Stomach (tissue), 9 donors: ENCODE results near the gene GTF3C2. TPM values are rescaled to one million over a fixed set of nuclear protein-coding genes. Genes with fewer than 3 reads are reported as not detected.

Experiments used
- DNase-seq, 2 donors: peaks; one replicate each; pipeline versions ENCODE4 v3.0.0 to v3.0.0-alpha.2; 2013 to 2019
- H3K27ac ChIP-seq, 5 donors: fragments of 200-600 bp in 4 of 5; sonication (generic) in 4 of 5; one replicate each; pipeline ENCODE4 v1.5.1; 2013 to 2019; ENCODE audit warnings: mild to moderate bottlenecking in 1 of 5, moderate library complexity in 1 of 5
- H3K27me3 ChIP-seq, 3 donors: fragments of 200-600 bp; sonication (generic); one replicate each; pipeline ENCODE4 v1.5.1; 2017 to 2019; ENCODE audit warnings: mixed run types in 1 of 3
- H3K36me3 ChIP-seq, 4 donors: fragments of 200-600 bp; sonication (generic); 1 replicate in 3 of 4; 2 replicates in 1 of 4; pipeline ENCODE4 v1.5.1; 2016 to 2019
- H3K4me1 ChIP-seq, 4 donors: fragments of 200-600 bp; sonication (generic); one replicate each; pipeline ENCODE4 v1.5.1; 2016 to 2019
- H3K4me3 ChIP-seq, 4 donors: fragments of 200-600 bp; sonication (generic) in 3 of 4; one replicate each; pipeline ENCODE4 v1.5.1; 2016 to 2019; ENCODE audit warnings: mild to moderate bottlenecking in 1 of 4
- H3K9me3 ChIP-seq, 4 donors: fragments of 200-600 bp; sonication (generic); one replicate each; pipeline ENCODE4 v1.5.1; 2016 to 2019
- CTCF ChIP-seq, 7 experiments: fragments of 450-650 bp in 4 of 7; fragments of 200-600 bp in 3 of 7; sonication (generic) in 3 of 7; IDR thresholded peaks; one replicate each; pipeline ENCODE4 v1.5.1; 2016 to 2019; ENCODE audit warnings: antibody characterized with exemption in 7 of 7, control low read depth in 2 of 7, mild to moderate bottlenecking in 1 of 7
- EP300 ChIP-seq: sonication (generic); formaldehyde crosslinking; IDR thresholded peaks from one replicate; pipeline ENCODE4 v1.6.1; 2017; ENCODE audit warnings: antibody characterized with exemption
- POLR2A ChIP-seq, 4 donors: fragments of 450-650 bp; IDR thresholded peaks; one replicate each; pipeline ENCODE4 v1.6.1; 2016; ENCODE audit warnings: antibody characterized with exemption in 4 of 4, control low read depth in 2 of 4, mild to moderate bottlenecking in 1 of 4, moderate library complexity in 1 of 4
- POLR2AphosphoS5 ChIP-seq, 3 donors: sonication (generic); formaldehyde crosslinking; IDR thresholded peaks; one replicate each; pipeline ENCODE4 v1.6.1; 2016; ENCODE audit warnings: antibody characterized with exemption in 3 of 3
- WGBS, 5 donors: extraction: QIAGEN DNeasy Blood & Tissue Kit in 3 of 5; methylation state at CpG; one replicate each; pipeline versions ENCODE4 v1.1.5 to v1.1.7; 2013 to 2018; 5-methylcytosine and 5-hydroxymethylcytosine counted together
- intact Hi-C: fragments of 100-400 bp; cut with DNase I; formaldehyde crosslinking; loops from one replicate; pipeline ENCODE4 v1.15.1; 2023; ENCODE audit warnings: low total_unique reads
- polyA plus RNA-seq, 3 donors: library from polyadenylated mRNA; stranded (reverse); fragments of 200-250 nt; gene quantifications; one replicate each; pipeline ENCODE4 v1.2.3, GENCODE V29; 2013
- total RNA-seq, 5 donors: library from RNA; depleted of rRNA; stranded (reverse); fragments of >200 nt; gene quantifications; one replicate each; pipeline versions ENCODE4 v1.1.0 to v1.2.3, GENCODE V29; 2014 to 2016
- donor health status: healthy with polysubstance abuse.
- donor health status: Bipolar disorder and iron deficiency.
- donor health status: healthy.

GTF3C2 gene
- total and polyA plus RNA-seq, 8 donors: 18.8 to 125 (median 32.9) TPM

DNA sequence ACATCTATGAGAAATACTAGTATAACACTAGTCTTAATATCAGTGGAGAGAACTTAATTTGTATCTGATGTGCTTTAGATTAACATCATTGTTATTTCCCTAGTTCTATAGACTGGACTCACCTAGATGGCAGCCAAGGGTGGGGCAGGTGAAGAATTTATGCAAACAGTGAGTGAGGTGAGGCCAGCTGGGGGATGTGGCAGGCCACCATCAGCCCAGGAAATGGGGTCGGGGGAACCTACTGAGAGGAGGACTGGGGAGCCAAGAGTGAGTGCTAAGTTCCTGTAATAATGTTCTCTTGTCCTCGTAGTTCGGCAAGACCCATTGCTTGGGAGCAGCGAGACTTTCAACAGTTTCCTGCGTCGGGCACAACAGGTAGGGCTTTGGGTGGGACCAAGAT lies 16.4 kb upstream of the GTF3C2 start:
- Histone ChIP-seq H3K36me3 (peaks cover 50 to 68% (median 66%) of the 10 kb centered on the region in 4 donors), H3K27me3 (no peaks in the 10 kb centered on the region), H3K9me3 (no peaks in the 10 kb centered on the region), H3K27ac (peak overlapping the region in 1 of 5 donors; percentile 95), H3K4me1 (peaks cover 24 to 56% (median 50%) of the 10 kb centered on the region in 4 donors), H3K4me3 (no peak overlapping the region)
- no peak for DNase-seq
- WGBS, 5 donors: 78 to 88% (median 86%) methylated on average over 6 of the region's 6 CpGs
- intact Hi-C loops: no loop called here
- TF ChIP-seq POLR2A (IDR thresholded peaks at IDR 0.05): no peak

- TF ChIP-seq POLR2AphosphoS5 (IDR thresholded peaks at IDR 0.05): peak in 1 of 3 donors; percentile 3
- TF ChIP-seq EP300: no peak
- TF ChIP-seq POLR2A (IDR thresholded peaks at IDR 0.05): no peak
- Histone ChIP-seq H3K36me3 (peaks cover 49 to 68% (median 66%) of the 10 kb centered on the region in 4 donors), H3K27me3 (no peaks in the 10 kb centered on the region), H3K4me3 (peak overlapping the region; percentile 91 to 97 (median 94)), H3K27ac (peak overlapping the region; percentile 53 to 96 (median 94)), H3K4me1 (peaks cover 24 to 46% (median 38%) of the 10 kb centered on the region in 4 donors), H3K9me3 (no peaks in the 10 kb centered on the region)
- WGBS, 5 donors: 0 to 1% (median 1%) methylated on average over 38 to 46 of the region's 46 CpGs
- intact Hi-C loops: no loop called here
- DNase-seq: peak in 1 of 2 donors; percentile 65
Measured at GRCh38 chr2:27370816-27371620, 14.5 kb upstream of the GTF3C2 start.

DNA sequence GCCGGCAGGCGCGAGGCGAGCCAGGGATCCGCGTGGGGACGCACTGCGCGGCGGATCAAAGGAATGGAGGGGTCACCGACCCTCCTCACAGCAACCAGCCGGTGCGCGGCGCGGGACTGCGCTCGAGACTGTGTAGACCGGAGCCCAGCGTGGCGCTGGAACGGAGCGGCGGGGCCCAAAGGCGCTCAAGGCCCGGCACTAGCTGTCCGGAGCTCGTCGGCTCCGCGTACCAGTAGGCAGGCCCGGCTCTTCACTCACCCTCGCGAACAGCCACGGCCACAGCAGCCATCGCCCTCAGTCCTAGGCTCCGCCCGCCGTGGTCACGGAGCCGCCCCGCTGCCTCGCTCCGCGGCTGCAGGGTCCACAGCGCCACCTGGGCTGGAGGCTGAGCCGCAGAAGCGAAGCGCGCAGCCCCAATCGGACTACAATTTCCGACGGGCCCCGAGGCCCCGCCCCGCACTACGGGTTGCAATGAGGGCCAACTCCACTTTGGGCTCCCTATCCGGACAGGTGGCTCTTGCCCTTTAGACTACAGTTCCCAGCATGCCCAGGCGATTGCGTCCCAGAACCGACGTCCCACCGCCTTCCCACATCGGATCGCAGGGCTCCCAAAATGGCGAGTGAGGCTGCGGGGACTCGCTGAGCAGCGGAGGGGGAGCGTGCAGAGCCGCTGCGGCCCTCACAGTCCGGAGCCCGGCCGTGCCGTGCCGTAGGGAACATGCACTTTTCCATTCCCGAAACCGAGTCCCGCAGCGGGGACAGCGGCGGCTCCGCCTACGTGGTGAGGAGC lies 13.7 kb upstream of the GTF3C2 start, which contains the start of the genes EIF2B4 and SNX17:
Gene EIF2B4 (minus strand): TSS at position 313 of the 790 bp plus-strand sequence. CDS start 24 bp downstream, at position 289.
Gene SNX17 (plus strand): TSS at position 591 of the 790 bp plus-strand sequence. CDS start 128 bp downstream, at position 719.
- peak within 1 kb of the TSS; percentile 92 to 96 (median 94) for H3K27ac ChIP-seq
- H3K4me1 ChIP-seq: peaks cover 24 to 46% (median 38%) of the 10 kb centered on the region in 4 donors
- TF ChIP-seq EP300: no peak
- TF ChIP-seq CTCF (IDR thresholded peaks at IDR 0.05): peak in 5 of 7 experiments; percentile 20 to 85 (median 43)
- no peak for TF ChIP-seq POLR2A (IDR thresholded peaks at IDR 0.05)
- TF ChIP-seq POLR2AphosphoS5 (IDR thresholded peaks at IDR 0.05): peak; percentile 87 to 98 (median 91)
- intact Hi-C loops: no loop called here
- H3K4me3 ChIP-seq: peak within 1 kb of the TSS; percentile 91 to 97 (median 94)
- DNase-seq: peak; percentile 99 to 100
- peaks cover 48 to 68% (median 66%) of the 10 kb centered on the region in 4 donors for H3K36me3 ChIP-seq
- no peaks in the 10 kb centered on the region for H3K9me3 ChIP-seq
- 0 to 1% (median 1%) methylated on average over 7 to 85 of the region's 85 CpGs for WGBS, 5 donors
- no peaks in the 10 kb centered on the region for H3K27me3 ChIP-seq

DNA sequence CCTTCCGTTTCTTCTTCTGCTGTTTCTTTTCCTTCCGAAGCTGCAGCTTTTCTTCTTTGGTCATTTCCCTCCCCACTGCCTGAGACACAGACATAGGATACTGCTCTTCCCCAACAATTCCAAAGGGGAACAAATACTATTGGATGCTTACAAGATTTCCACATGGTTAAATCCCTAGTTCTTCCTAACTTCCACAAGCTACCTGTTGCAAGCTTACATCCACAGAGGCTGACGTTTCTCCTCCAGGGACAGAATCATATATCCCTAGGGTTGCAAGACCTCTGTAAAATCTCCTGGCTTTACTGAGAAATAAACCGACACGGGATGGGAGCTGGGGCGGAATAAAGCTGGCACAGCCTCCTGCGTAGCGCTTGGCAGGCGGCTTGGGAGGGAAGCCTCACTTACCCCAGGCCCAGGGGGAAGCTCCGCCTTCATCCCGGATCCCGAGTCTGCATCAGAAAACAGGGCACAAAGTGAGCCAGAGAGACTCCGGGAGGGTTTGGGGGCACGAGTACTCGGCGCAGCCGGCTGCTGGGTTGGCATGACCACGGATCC lies 13.0 kb upstream of the GTF3C2 start:
- Histone ChIP-seq H3K36me3 (peaks cover 47 to 68% (median 66%) of the 10 kb centered on the region in 4 donors), H3K4me1 (peaks cover 24 to 46% (median 38%) of the 10 kb centered on the region in 4 donors), H3K27ac (peak overlapping the region; percentile 92 to 96 (median 94)), H3K4me3 (peak overlapping the region; percentile 91 to 97 (median 94)), H3K27me3 (no peaks in the 10 kb centered on the region), H3K9me3 (no peaks in the 10 kb centered on the region)
- WGBS, 5 donors: 1 to 2% (median 2%) methylated on average over 12 to 18 of the region's 18 CpGs
- DNase-seq: peak in 1 of 2 donors; percentile 59
- TF ChIP-seq CTCF (IDR thresholded peaks at IDR 0.05): peak in 1 of 7 experiments; percentile 7
- TF ChIP-seq POLR2AphosphoS5 (IDR thresholded peaks at IDR 0.05): no peak
- no peak for TF ChIP-seq EP300
- intact Hi-C loops: no loop called here
